ENCODE results near the gene GNAI1.

GRCh38 chr7:80183900-80184685 lies 49.5 kb downstream of the GNAI1 start:
- TF ChIP-seq CTCF (conservative IDR thresholded peaks at IDR 0.05) (no peak), ZFX (IDR thresholded peaks at IDR 0.05) (no peak)
